ENCODE measurements around the gene TPGS1. TPM values are rescaled to one million over a fixed set of nuclear protein-coding genes. Genes with fewer than 3 reads are reported as not detected.
A peak's percentile ranks its signal among the peaks of the same experiment; 100 is the strongest.

Gene TPGS1
- total RNA-seq, 4 donors from 2014 or later, result 29.5 to 64.7 (median 35.6) TPM

GRCh38 chr19:554817-555216, 47.5 kb downstream of the TPGS1 start:
- H3K27me3 ChIP-seq, result peaks cover 0 to 4% (median 3%) of the 10 kb centered on the region in 3 donors
- no peaks in the 10 kb centered on the region for H3K36me3 ChIP-seq
- H3K27ac ChIP-seq, result no peak overlapping the region
- intact Hi-C loops (cut with DNase I; ENCODE audit: low total_unique reads), result no loop called here
- H3K4me3 ChIP-seq, result no peak overlapping the region
- H3K9me3 ChIP-seq, result no peaks in the 10 kb centered on the region
- TF ChIP-seq POLR2A (IDR thresholded peaks at IDR 0.05) (no peak), CTCF (IDR thresholded peaks at IDR 0.05 in 4 of 5, conservative IDR thresholded peaks at IDR 0.05 in 1 of 5) (no peak)
- peaks cover 0 to 6% of the 10 kb centered on the region in 2 donors for H3K4me1 ChIP-seq
- in situ Hi-C loops (cut with MboI; ENCODE audit: low sequenced_read_pairs in 4 of 4), result no loop called here
- ATAC-seq (peak in 1 of 2 donors; percentile 22), DNase-seq (peak in 1 of 2 donors; percentile 6)

- Histone ChIP-seq H3K4me3 (no peak overlapping the region), H3K9me3 (no peaks in the 10 kb centered on the region), H3K27ac (peak overlapping the region in 1 of 4 donors; percentile 53), H3K36me3 (no peaks in the 10 kb centered on the region), H3K27me3 (peaks cover 0 to 4% (median 3%) of the 10 kb centered on the region in 3 donors), H3K4me1 (peaks cover 0 to 6% of the 10 kb centered on the region in 2 donors)
- in situ Hi-C loops (cut with MboI; ENCODE audit: low sequenced_read_pairs in 4 of 4), result no loop called here
- intact Hi-C loops (cut with DNase I; ENCODE audit: low total_unique reads), result no loop called here
- ATAC-seq, result no peak
- TF ChIP-seq POLR2A (IDR thresholded peaks at IDR 0.05) (no peak), CTCF (IDR thresholded peaks at IDR 0.05 in 4 of 5, conservative IDR thresholded peaks at IDR 0.05 in 1 of 5) (no peak)
- no peak for DNase-seq
Measured at GRCh38 chr19:555474-555808, 48.1 kb downstream of the TPGS1 start.

- H3K4me3 ChIP-seq, result no peak overlapping the region
- H3K4me1 ChIP-seq, result peaks cover 0 to 6% of the 10 kb centered on the region in 2 donors
- H3K27ac ChIP-seq, result peak overlapping the region in 3 of 4 donors; percentile 25 to 60 (median 52)
- H3K27me3 ChIP-seq, result peaks cover 0 to 4% (median 3%) of the 10 kb centered on the region in 3 donors
- DNase-seq (peak in 1 of 2 donors; percentile 6), ATAC-seq (no peak)
- intact Hi-C loops (cut with DNase I; ENCODE audit: low total_unique reads), result no loop called here
- no peak for TF ChIP-seq POLR2A (IDR thresholded peaks at IDR 0.05)
- no peak for TF ChIP-seq CTCF (IDR thresholded peaks at IDR 0.05 in 4 of 5, conservative IDR thresholded peaks at IDR 0.05 in 1 of 5)
- no peaks in the 10 kb centered on the region for H3K9me3 ChIP-seq
- H3K36me3 ChIP-seq, result no peaks in the 10 kb centered on the region
- in situ Hi-C loops (cut with MboI; ENCODE audit: low sequenced_read_pairs in 4 of 4), result no loop called here
Measured at GRCh38 chr19:556611-557382, 49.5 kb downstream of the TPGS1 start.

GRCh38 chr19:558770-559439, 51.6 kb downstream of the TPGS1 start:
- in situ Hi-C loops (cut with MboI; ENCODE audit: low sequenced_read_pairs in 4 of 4), result no loop called here
- Histone ChIP-seq H3K36me3 (no peaks in the 10 kb centered on the region), H3K4me1 (peaks cover 0 to 6% of the 10 kb centered on the region in 2 donors), H3K9me3 (no peaks in the 10 kb centered on the region), H3K27ac (peak overlapping the region in 3 of 4 donors; percentile 39 to 60 (median 55)), H3K27me3 (peaks cover 0 to 4% (median 3%) of the 10 kb centered on the region in 3 donors), H3K4me3 (no peak overlapping the region)
- DNase-seq (peak in 1 of 2 donors; percentile 4), ATAC-seq (no peak)
- intact Hi-C loops (cut with DNase I; ENCODE audit: low total_unique reads), result no loop called here
- no peak for TF ChIP-seq POLR2A (IDR thresholded peaks at IDR 0.05)
- TF ChIP-seq CTCF (IDR thresholded peaks at IDR 0.05 in 4 of 5, conservative IDR thresholded peaks at IDR 0.05 in 1 of 5), result no peak

Measured in gastrocnemius medialis (tissue), 4 donors.